ENCODE data around the gene ATP1A3.

The ATP1A3 gene

DNA sequence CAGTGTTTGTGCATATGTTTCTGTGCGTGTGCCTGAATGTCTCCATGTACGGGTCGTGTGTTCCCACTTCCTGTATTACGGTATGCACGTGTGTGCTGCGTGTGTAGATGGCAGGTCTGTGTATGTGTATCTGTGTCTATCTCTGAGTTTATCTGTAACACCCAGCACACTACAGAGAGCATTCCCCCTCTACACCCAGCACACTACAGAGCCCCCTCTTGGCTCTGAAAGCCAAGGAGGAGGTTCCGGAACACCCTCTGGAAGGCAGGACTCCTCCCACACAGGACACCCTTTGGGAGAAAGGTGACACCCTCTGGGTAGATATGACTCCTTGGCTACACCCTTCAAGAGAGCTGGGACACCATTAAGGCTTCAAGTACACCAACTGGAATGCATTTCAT is 63.7 kb downstream of the ATP1A3 start:
- no peak overlapping the region for H3K27ac ChIP-seq (ENCODE audit: low read depth, low read length)
- H4K12ac ChIP-seq (ENCODE audit: low read depth, low read length), result no peak overlapping the region
- no peak overlapping the region for H4K8ac ChIP-seq (ENCODE audit: low read depth, low read length)
- no CpG with 5 or more reads among the region's 7 CpGs for WGBS (ENCODE audit: extremely low coverage, insufficient coverage, insufficient read length)
- H3K36me3 ChIP-seq (ENCODE audit: control insufficient read depth in 1 of 2, insufficient read depth in 2 of 2, low read length in 2 of 2), result no peaks in the 10 kb centered on the region
- no peak overlapping the region for H2AK5ac ChIP-seq (ENCODE audit: low read length)
- no peak overlapping the region for H2AFZ ChIP-seq (ENCODE audit: insufficient read depth, low read length, poor library complexity)
- peak overlapping the region; percentile 74 for H3K23ac ChIP-seq (ENCODE audit: low read length)
- no peak overlapping the region for H3K4me2 ChIP-seq (ENCODE audit: low read length)
- H2BK120ac ChIP-seq (ENCODE audit: insufficient read depth, low read length, poor library complexity), result no peak overlapping the region
- H4K91ac ChIP-seq (ENCODE audit: low read depth, low read length), result no peak overlapping the region
- H3K27me3 ChIP-seq (ENCODE audit: insufficient read depth, low read length), result peaks cover 78% of the 10 kb centered on the region
- no peak overlapping the region for H2BK5ac ChIP-seq (ENCODE audit: low read depth, low read length, poor library complexity)
- no peak overlapping the region for H3K9ac ChIP-seq (ENCODE audit: low read length)
- no peaks in the 10 kb centered on the region for H3K79me1 ChIP-seq (ENCODE audit: low read length)
- H3K9me3 ChIP-seq (ENCODE audit: insufficient read depth, low read depth, low read length), result peaks cover 16% of the 10 kb centered on the region
- H3K4me3 ChIP-seq (ENCODE audit: low read depth, low read length), result no peak overlapping the region
- no peak overlapping the region for H3K18ac ChIP-seq (ENCODE audit: low read length)
- H2BK12ac ChIP-seq (ENCODE audit: low read length), result no peak overlapping the region
- DNase-seq, result no peak
- H3K79me2 ChIP-seq (ENCODE audit: control insufficient read depth, insufficient read depth, low read length, poor library complexity), result no peaks in the 10 kb centered on the region
- H3K4ac ChIP-seq (ENCODE audit: low read depth, low read length), result no peak overlapping the region
- H3K14ac ChIP-seq (ENCODE audit: low read length), result no peak overlapping the region
- H3K4me1 ChIP-seq (ENCODE audit: control insufficient read depth in 1 of 2, insufficient read depth in 2 of 2, low read length in 2 of 2), result peaks cover 0 to 5% of the 10 kb centered on the region in 2 experiments

DNA sequence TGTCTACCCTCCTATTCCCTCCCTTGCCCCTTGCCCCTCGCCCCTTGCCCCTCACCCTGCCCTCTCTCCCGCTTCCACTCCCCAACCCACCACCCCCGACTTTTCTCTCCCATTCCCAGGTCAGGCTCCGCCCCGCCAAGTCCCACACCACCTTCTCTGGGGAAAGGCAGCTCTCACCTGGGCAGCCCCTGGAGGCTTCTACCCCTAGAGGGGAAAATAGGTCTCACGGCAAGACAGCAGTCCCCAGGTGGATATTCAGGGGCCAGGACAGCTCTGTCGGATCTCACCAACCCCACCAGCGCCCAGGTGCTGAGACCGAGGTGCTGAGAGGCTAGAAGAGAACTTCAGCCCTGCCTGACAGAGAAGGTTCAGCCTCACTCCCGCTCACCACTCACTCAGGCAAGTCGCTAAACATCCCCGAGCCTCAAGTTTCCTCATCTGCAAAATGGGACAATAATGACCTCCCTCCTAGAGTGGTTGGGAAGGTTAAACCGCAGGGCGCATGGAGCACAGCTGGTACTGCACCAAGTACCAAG is 64.4 kb downstream of the ATP1A3 start:
- Histone ChIP-seq H3K4me3 (ENCODE audit: low read depth, low read length) (no peak overlapping the region), H3K79me1 (ENCODE audit: low read length) (no peaks in the 10 kb centered on the region), H3K14ac (ENCODE audit: low read length) (no peak overlapping the region), H3K4me1 (ENCODE audit: control insufficient read depth in 1 of 2, insufficient read depth in 2 of 2, low read length in 2 of 2) (peaks cover 0 to 5% of the 10 kb centered on the region in 2 experiments), H3K4ac (ENCODE audit: low read depth, low read length) (no peak overlapping the region), H2BK5ac (ENCODE audit: low read depth, low read length, poor library complexity) (no peak overlapping the region), H3K27me3 (ENCODE audit: insufficient read depth, low read length) (peaks cover 82% of the 10 kb centered on the region), H4K8ac (ENCODE audit: low read depth, low read length) (no peak overlapping the region), H3K4me2 (ENCODE audit: low read length) (no peak overlapping the region), H2AK5ac (ENCODE audit: low read length) (no peak overlapping the region), H4K12ac (ENCODE audit: low read depth, low read length) (no peak overlapping the region), H3K9me3 (ENCODE audit: insufficient read depth, low read depth, low read length) (peaks cover 16% of the 10 kb centered on the region), H2BK120ac (ENCODE audit: insufficient read depth, low read length, poor library complexity) (no peak overlapping the region), H3K36me3 (ENCODE audit: control insufficient read depth in 1 of 2, insufficient read depth in 2 of 2, low read length in 2 of 2) (no peaks in the 10 kb centered on the region), H3K23ac (ENCODE audit: low read length) (no peak overlapping the region), H3K9ac (ENCODE audit: low read length) (no peak overlapping the region), H4K91ac (ENCODE audit: low read depth, low read length) (no peak overlapping the region), H3K18ac (ENCODE audit: low read length) (no peak overlapping the region), H2AFZ (ENCODE audit: insufficient read depth, low read length, poor library complexity) (no peak overlapping the region), H3K27ac (ENCODE audit: low read depth, low read length) (no peak overlapping the region), H2BK12ac (ENCODE audit: low read length) (no peak overlapping the region), H3K79me2 (ENCODE audit: control insufficient read depth, insufficient read depth, low read length, poor library complexity) (no peaks in the 10 kb centered on the region)
- no peak for DNase-seq
- WGBS (ENCODE audit: extremely low coverage, insufficient coverage, insufficient read length), result no CpG with 5 or more reads among the region's 14 CpGs

DNA sequence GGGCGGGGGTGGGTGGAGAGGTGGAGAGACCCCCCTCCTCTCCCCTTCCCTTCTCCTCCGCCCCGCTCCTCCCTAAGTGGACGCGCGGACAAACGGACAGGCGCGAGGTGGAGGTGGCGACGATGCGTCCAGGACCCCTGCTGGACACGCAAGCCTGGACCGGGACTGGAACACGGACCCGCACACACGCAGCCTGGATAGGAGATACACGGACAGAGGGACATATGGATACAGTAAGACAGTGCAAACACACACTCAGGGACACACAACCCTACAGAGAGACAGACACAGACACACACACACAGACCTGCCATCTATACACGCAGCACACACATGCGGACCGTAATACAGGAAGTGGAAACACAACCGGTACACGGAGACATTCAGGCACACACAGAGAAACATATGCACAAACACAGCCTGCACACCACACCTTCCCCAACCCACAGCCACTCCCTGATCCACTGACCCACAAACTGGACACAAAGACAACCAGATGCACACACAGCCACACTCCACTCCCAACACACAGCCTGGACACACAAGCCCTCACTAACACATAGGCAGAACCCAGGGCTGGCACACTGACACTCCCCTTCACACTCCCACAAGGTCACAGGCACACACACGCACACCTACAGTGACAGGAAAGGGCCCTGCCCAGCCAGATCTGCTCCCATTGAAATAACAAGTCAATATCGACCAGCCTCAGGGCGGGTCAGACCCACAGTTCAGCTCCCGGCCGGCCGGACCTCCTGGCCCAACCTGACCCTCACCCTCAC is 65.1 kb downstream of the ATP1A3 start:
- Histone ChIP-seq H3K79me1 (ENCODE audit: low read length) (no peaks in the 10 kb centered on the region), H4K91ac (ENCODE audit: low read depth, low read length) (no peak overlapping the region), H2BK12ac (ENCODE audit: low read length) (no peak overlapping the region), H2AK5ac (ENCODE audit: low read length) (no peak overlapping the region), H4K12ac (ENCODE audit: low read depth, low read length) (no peak overlapping the region), H3K4me3 (ENCODE audit: low read depth, low read length) (peak overlapping the region; percentile 56), H3K27me3 (ENCODE audit: insufficient read depth, low read length) (peaks cover 87% of the 10 kb centered on the region), H2BK5ac (ENCODE audit: low read depth, low read length, poor library complexity) (no peak overlapping the region), H3K79me2 (ENCODE audit: control insufficient read depth, insufficient read depth, low read length, poor library complexity) (no peaks in the 10 kb centered on the region), H3K4ac (ENCODE audit: low read depth, low read length) (no peak overlapping the region), H3K4me1 (ENCODE audit: control insufficient read depth in 1 of 2, insufficient read depth in 2 of 2, low read length in 2 of 2) (peaks cover 0 to 5% of the 10 kb centered on the region in 2 experiments), H3K36me3 (ENCODE audit: control insufficient read depth in 1 of 2, insufficient read depth in 2 of 2, low read length in 2 of 2) (no peaks in the 10 kb centered on the region), H2AFZ (ENCODE audit: insufficient read depth, low read length, poor library complexity) (no peak overlapping the region), H4K8ac (ENCODE audit: low read depth, low read length) (no peak overlapping the region), H3K9me3 (ENCODE audit: insufficient read depth, low read depth, low read length) (peaks cover 20% of the 10 kb centered on the region), H3K27ac (ENCODE audit: low read depth, low read length) (no peak overlapping the region), H3K9ac (ENCODE audit: low read length) (no peak overlapping the region), H3K23ac (ENCODE audit: low read length) (peak overlapping the region; percentile 95), H2BK120ac (ENCODE audit: insufficient read depth, low read length, poor library complexity) (no peak overlapping the region), H3K4me2 (ENCODE audit: low read length) (peak overlapping the region; percentile 4), H3K18ac (ENCODE audit: low read length) (no peak overlapping the region), H3K14ac (ENCODE audit: low read length) (no peak overlapping the region)
- no peak for DNase-seq
- no CpG with 5 or more reads among the region's 29 CpGs for WGBS (ENCODE audit: extremely low coverage, insufficient coverage, insufficient read length)

DNA sequence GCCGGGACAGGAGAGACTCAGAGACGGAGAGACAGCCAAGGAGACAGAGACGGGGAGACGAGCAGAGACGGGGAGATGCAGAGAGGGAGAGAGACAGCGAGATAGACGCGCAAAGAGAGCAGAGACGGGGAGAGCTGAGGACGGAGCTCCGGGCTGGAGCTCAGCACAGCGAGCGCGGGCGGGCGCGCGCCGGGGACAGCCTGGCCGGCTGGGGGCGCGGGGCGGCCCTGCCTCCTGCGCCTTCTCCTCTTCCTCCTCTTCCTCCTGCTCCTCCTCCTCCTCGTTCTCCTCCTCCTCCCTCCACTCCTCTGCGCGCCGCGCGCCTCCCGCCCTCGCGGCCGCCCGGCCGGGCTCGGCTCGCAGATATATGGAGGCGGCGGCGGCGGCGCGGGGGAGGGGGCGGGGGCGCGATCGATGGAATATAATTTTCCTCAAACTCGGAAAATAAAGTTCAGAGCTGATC is 65.8 kb downstream of the ATP1A3 start, which contains the start of gene ERFL:
ERFL (minus strand) TSS at position 229 of the 463 bp plus-strand sequence. CDS start 15,530 bp downstream, outside the sequence.
- Histone ChIP-seq H3K18ac (ENCODE audit: low read length) (no peak within 1 kb of the TSS), H2BK120ac (ENCODE audit: insufficient read depth, low read length, poor library complexity) (no peak within 1 kb of the TSS), H2AK5ac (ENCODE audit: low read length) (no peak within 1 kb of the TSS), H3K4me1 (ENCODE audit: control insufficient read depth in 1 of 2, insufficient read depth in 2 of 2, low read length in 2 of 2) (peaks cover 0 to 5% of the 10 kb centered on the region in 2 experiments), H3K27ac (ENCODE audit: low read depth, low read length) (no peak within 1 kb of the TSS), H3K36me3 (ENCODE audit: control insufficient read depth in 1 of 2, insufficient read depth in 2 of 2, low read length in 2 of 2) (no peaks in the 10 kb centered on the region), H3K9me3 (ENCODE audit: insufficient read depth, low read depth, low read length) (peaks cover 20% of the 10 kb centered on the region), H3K79me1 (ENCODE audit: low read length) (no peaks in the 10 kb centered on the region), H3K27me3 (ENCODE audit: insufficient read depth, low read length) (peaks cover 82% of the 10 kb centered on the region), H4K12ac (ENCODE audit: low read depth, low read length) (no peak within 1 kb of the TSS), H2BK5ac (ENCODE audit: low read depth, low read length, poor library complexity) (no peak within 1 kb of the TSS), H3K4me2 (ENCODE audit: low read length) (peak within 1 kb of the TSS; percentile 58), H4K91ac (ENCODE audit: low read depth, low read length) (no peak within 1 kb of the TSS), H3K4me3 (ENCODE audit: low read depth, low read length) (peak within 1 kb of the TSS; percentile 56), H2AFZ (ENCODE audit: insufficient read depth, low read length, poor library complexity) (no peak within 1 kb of the TSS), H3K9ac (ENCODE audit: low read length) (no peak within 1 kb of the TSS), H3K4ac (ENCODE audit: low read depth, low read length) (no peak within 1 kb of the TSS), H3K79me2 (ENCODE audit: control insufficient read depth, insufficient read depth, low read length, poor library complexity) (no peaks in the 10 kb centered on the region), H2BK12ac (ENCODE audit: low read length) (no peak within 1 kb of the TSS), H3K14ac (ENCODE audit: low read length) (no peak within 1 kb of the TSS), H4K8ac (ENCODE audit: low read depth, low read length) (no peak within 1 kb of the TSS), H3K23ac (ENCODE audit: low read length) (peak within 1 kb of the TSS; percentile 95)
- no peak for DNase-seq
- whole genome bisulfite sequencing (ENCODE audit: extremely low coverage, insufficient coverage, insufficient read length), result no CpG with 5 or more reads among the region's 49 CpGs

Data from trophoblast cell (in vitro differentiated cells and primary cell).